Measurements from ENCODE around the gene RBM44. TPM values are rescaled to one million over a fixed set of nuclear protein-coding genes. Genes with fewer than 3 reads are reported as not detected.

Gene RBM44
- total and polyA plus RNA-seq, 7 donors: 0.12 to 1.7 (median 0.71) TPM; not detected in 2

GRCh38 chr2:237791977-237792727, 6.4 kb upstream of the RBM44 start:
- Histone ChIP-seq H3K27ac (no peak overlapping the region), H3K9me3 (peaks cover 0 to 2% (median under 1%) of the 10 kb centered on the region in 4 donors), H3K4me1 (no peaks in the 10 kb centered on the region), H3K4me3 (no peak overlapping the region), H3K27me3 (no peaks in the 10 kb centered on the region), H3K36me3 (peaks cover 0 to under 1% (median 0%) of the 10 kb centered on the region in 4 donors)
- no peak for DNase-seq
- TF ChIP-seq POLR2AphosphoS5 (IDR thresholded peaks at IDR 0.05) (no peak), EP300 (IDR thresholded peaks at IDR 0.05) (no peak), POLR2A (IDR thresholded peaks at IDR 0.05) (no peak)
- TF ChIP-seq, protein P1, sequence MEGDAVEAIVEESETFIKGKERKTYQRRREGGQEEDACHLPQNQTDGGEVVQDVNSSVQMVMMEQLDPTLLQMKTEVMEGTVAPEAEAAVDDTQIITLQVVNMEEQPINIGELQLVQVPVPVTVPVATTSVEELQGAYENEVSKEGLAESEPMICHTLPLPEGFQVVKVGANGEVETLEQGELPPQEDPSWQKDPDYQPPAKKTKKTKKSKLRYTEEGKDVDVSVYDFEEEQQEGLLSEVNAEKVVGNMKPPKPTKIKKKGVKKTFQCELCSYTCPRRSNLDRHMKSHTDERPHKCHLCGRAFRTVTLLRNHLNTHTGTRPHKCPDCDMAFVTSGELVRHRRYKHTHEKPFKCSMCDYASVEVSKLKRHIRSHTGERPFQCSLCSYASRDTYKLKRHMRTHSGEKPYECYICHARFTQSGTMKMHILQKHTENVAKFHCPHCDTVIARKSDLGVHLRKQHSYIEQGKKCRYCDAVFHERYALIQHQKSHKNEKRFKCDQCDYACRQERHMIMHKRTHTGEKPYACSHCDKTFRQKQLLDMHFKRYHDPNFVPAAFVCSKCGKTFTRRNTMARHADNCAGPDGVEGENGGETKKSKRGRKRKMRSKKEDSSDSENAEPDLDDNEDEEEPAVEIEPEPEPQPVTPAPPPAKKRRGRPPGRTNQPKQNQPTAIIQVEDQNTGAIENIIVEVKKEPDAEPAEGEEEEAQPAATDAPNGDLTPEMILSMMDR (IDR thresholded peaks at IDR 0.05): no peak
- intact Hi-C loops (cut with DNase I): no loop called here
- WGBS, 2 donors: 76 to 81% methylated on average over 6 of the region's 6 CpGs

GRCh38 chr2:237797253-237797652, 1.3 kb upstream of the RBM44 start:
- TF ChIP-seq EP300 (IDR thresholded peaks at IDR 0.05) (no peak), POLR2AphosphoS5 (IDR thresholded peaks at IDR 0.05) (no peak), POLR2A (IDR thresholded peaks at IDR 0.05) (no peak)
- TF ChIP-seq, protein P1 (IDR thresholded peaks at IDR 0.05): no peak
- H3K36me3 ChIP-seq: no peaks in the 10 kb centered on the region
- no peaks in the 10 kb centered on the region for H3K9me3 ChIP-seq
- no peak for DNase-seq
- H3K27ac ChIP-seq: no peak overlapping the region
- no peak overlapping the region for H3K4me3 ChIP-seq
- no peaks in the 10 kb centered on the region for H3K4me1 ChIP-seq
- no peaks in the 10 kb centered on the region for H3K27me3 ChIP-seq
- WGBS, 2 donors: 93 to 94% methylated on average over 3 of the region's 3 CpGs
- intact Hi-C loops (cut with DNase I): no loop called here

DNA sequence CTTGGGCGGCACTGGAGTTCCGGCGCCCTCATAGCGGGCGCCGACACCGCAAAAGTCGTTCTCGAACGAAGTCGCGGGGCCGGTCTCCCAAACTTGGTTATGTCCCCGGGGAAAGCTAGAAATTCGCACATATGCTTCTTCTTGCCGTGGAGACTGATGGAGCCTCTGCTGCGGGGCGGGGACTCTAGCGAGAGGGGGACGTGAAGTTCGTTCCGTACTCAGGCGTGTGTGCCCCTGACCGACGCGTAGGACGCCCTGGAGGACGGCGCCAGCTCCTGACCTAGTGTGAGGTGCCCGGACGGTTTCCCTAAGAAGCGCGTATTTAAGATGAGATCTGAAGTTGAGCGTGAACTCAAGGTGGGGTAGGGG, 465 bp downstream of the RBM44 start:
- Histone ChIP-seq H3K27ac (no peak overlapping the region), H3K9me3 (no peaks in the 10 kb centered on the region), H3K36me3 (no peaks in the 10 kb centered on the region), H3K27me3 (no peaks in the 10 kb centered on the region), H3K4me1 (no peaks in the 10 kb centered on the region), H3K4me3 (no peak overlapping the region)
- no peak for DNase-seq
- TF ChIP-seq POLR2AphosphoS5 (IDR thresholded peaks at IDR 0.05) (no peak), POLR2A (IDR thresholded peaks at IDR 0.05) (no peak), EP300 (IDR thresholded peaks at IDR 0.05) (no peak)
- TF ChIP-seq, protein P1 (IDR thresholded peaks at IDR 0.05): no peak
- WGBS, 2 donors: 95 to 96% methylated on average over 34 of the region's 34 CpGs
- intact Hi-C loops (cut with DNase I): no loop called here

DNA sequence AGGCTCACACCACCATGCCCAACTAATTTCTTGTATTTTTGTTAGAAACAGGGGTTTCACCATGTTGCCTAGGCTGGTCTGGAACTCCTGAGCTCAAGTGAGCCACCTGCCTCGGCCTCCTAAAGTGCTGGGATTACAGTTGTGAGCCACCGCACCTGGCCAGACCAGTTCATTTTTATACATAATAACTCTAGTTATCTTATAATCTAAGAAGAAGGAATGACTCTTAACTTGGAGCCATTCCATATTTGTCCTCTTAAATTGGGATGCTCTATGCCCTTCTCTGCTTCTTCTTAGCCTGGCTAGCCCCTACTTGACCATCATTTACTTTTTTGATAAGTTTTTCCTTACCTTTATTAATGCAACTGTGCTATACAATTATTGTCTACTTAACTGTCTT, 2.9 kb downstream of the RBM44 start:
- DNase-seq: no peak
- no peak overlapping the region for H3K27ac ChIP-seq
- H3K4me1 ChIP-seq: no peaks in the 10 kb centered on the region
- no peaks in the 10 kb centered on the region for H3K36me3 ChIP-seq
- no peak for TF ChIP-seq POLR2AphosphoS5 (IDR thresholded peaks at IDR 0.05)
- TF ChIP-seq, protein P1 (IDR thresholded peaks at IDR 0.05): no peak
- TF ChIP-seq POLR2A (IDR thresholded peaks at IDR 0.05): no peak
- no peak for TF ChIP-seq EP300 (IDR thresholded peaks at IDR 0.05)
- WGBS, 2 donors: 49 to 82% methylated on average over 2 of the region's 2 CpGs
- no peak overlapping the region for H3K4me3 ChIP-seq
- intact Hi-C loops (cut with DNase I): no loop called here
- H3K27me3 ChIP-seq: no peaks in the 10 kb centered on the region
- no peaks in the 10 kb centered on the region for H3K9me3 ChIP-seq

DNA sequence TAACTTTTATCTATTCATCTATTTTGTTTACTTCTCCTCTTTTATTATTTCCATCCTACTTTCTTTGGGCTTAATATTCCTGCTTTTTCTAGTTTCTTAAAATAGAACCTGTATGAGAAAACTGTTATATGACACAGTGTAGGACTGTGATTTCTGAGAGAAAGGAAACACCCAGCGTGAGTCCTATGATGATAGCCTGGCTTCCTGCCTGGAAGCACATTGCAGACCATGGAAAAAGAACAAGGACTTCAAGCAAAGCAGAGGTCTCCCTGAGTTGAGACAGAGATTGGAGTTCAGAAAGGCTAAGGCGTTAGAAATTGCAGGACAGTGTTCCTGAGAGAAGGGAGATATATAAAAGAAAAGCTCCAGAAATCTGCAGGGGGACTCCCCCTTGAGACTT, 7.8 kb downstream of the RBM44 start:
- no peak overlapping the region for H3K4me3 ChIP-seq
- no peak for TF ChIP-seq EP300 (IDR thresholded peaks at IDR 0.05)
- TF ChIP-seq POLR2A (IDR thresholded peaks at IDR 0.05): no peak
- TF ChIP-seq, protein P1 (IDR thresholded peaks at IDR 0.05): no peak
- no peak for TF ChIP-seq POLR2AphosphoS5 (IDR thresholded peaks at IDR 0.05)
- H3K27ac ChIP-seq: no peak overlapping the region
- 78 to 79% methylated on average over 2 of the region's 2 CpGs for WGBS, 2 donors
- no peak for DNase-seq
- no peaks in the 10 kb centered on the region for H3K27me3 ChIP-seq
- no peaks in the 10 kb centered on the region for H3K9me3 ChIP-seq
- intact Hi-C loops (cut with DNase I): no loop called here
- no peaks in the 10 kb centered on the region for H3K36me3 ChIP-seq
- H3K4me1 ChIP-seq: no peaks in the 10 kb centered on the region
